Esophagus muscularis mucosa (tissue), 4 donors: Measurements from ENCODE around the gene SOST. TPM values are rescaled to one million over a fixed set of nuclear protein-coding genes. Genes with fewer than 3 reads are reported as not detected.
A peak's percentile ranks its signal among the peaks of the same experiment; 100 is the strongest.

Source experiments
- DNase-seq: peaks from one replicate; pipeline ENCODE4 v3.0.0-alpha.2; 2017; ENCODE audit errors: extremely low spot score
- H3K27ac ChIP-seq, 4 donors: fragments of 200-600 bp; sonication (generic); replicated peaks in 1 of 4; 1 replicate in 3 of 4; 2 replicates in 1 of 4; pipeline ENCODE4 v1.5.1; 2016 to 2019; ENCODE audit warnings: mild to moderate bottlenecking in 1 of 4
- H3K27me3 ChIP-seq, 4 donors: fragments of 200-600 bp; sonication (generic); one replicate each; pipeline versions ENCODE4 v1.5.1 to v1.6.0; 2016 to 2019
- H3K36me3 ChIP-seq, 4 donors: fragments of 200-600 bp; sonication (generic); one replicate each; pipeline ENCODE4 v1.5.1; 2016 to 2019
- H3K4me1 ChIP-seq, 4 donors: fragments of 200-600 bp; sonication (generic); one replicate each; pipeline ENCODE4 v1.5.1; 2016 to 2019
- H3K4me3 ChIP-seq, 4 donors: fragments of 200-600 bp; sonication (generic); 1 replicate in 2 of 4; 2 replicates in 2 of 4; pipeline ENCODE4 v1.5.1; 2016 to 2019; ENCODE audit warnings: mild to moderate bottlenecking in 4 of 4, moderate library complexity in 1 of 4
- H3K9me3 ChIP-seq, 4 donors: fragments of 200-600 bp; sonication (generic); 1 replicate in 3 of 4; 2 replicates in 1 of 4; pipeline ENCODE4 v1.5.1; 2016 to 2019
- EP300 ChIP-seq: sonication (generic); formaldehyde crosslinking; IDR thresholded peaks from one replicate; pipeline ENCODE4 v1.6.1; 2017; ENCODE audit warnings: antibody characterized with exemption
- POLR2A ChIP-seq: fragments of 450-650 bp; IDR thresholded peaks from one replicate; pipeline ENCODE4 v1.6.1; 2017; ENCODE audit warnings: antibody characterized with exemption, moderate library complexity, mild to moderate bottlenecking, low read depth
- POLR2AphosphoS5 ChIP-seq, 2 donors: sonication (generic); formaldehyde crosslinking; IDR thresholded peaks; one replicate each; pipeline ENCODE4 v1.6.1; 2017; ENCODE audit warnings: antibody characterized with exemption in 2 of 2
- WGBS: methylation state at CpG from one replicate; pipeline ENCODE4 v1.1.5; 2018; 5-methylcytosine and 5-hydroxymethylcytosine counted together
- intact Hi-C: fragments of 100-400 bp; cut with DNase I; formaldehyde crosslinking; loops from one replicate; pipeline ENCODE4 v1.15.1; 2023
- total RNA-seq, 4 donors: library from RNA; depleted of rRNA; stranded (reverse); fragments of >200 nt; gene quantifications; one replicate each; pipeline versions ENCODE4 v1.1.0 to v1.2.1, GENCODE V29; 2016
- TF ChIP-seq, protein P1 (sequence below), 3 experiments: fragments of 200-600 bp in 2 of 3; fragments of 450-650 bp in 1 of 3; sonication (generic) in 2 of 3; IDR thresholded peaks; one replicate each; pipeline ENCODE4 v1.5.1; 2017 to 2019; ENCODE audit warnings: antibody characterized with exemption in 3 of 3, mild to moderate bottlenecking in 2 of 3, moderate library complexity in 1 of 3

SOST gene
- total RNA-seq, 4 donors from 2014 or later: not detected

DNA sequence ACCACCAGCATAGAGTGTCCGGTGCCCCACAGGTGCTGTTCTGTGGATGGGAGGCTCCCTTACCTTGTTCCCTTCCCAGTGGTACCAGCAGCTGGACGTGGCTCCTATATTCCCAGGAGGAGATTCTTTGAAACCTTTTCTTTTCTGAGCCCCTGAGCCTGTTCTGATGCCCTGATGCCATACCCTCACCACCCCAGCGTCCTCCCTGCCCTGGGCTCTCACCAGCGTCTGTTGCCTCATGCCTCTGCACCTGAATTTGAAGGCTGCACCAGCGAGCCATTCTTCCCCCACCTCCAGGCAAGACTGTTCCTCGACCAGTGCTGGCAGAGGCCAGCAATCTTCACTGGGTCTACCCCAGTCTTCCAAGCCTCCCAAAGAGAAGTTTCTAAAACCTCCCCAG, 505 bp downstream of the SOST start:
- WGBS: 92% methylated on average over 6 of the region's 6 CpGs
- Histone ChIP-seq H3K36me3 (no peaks in the 10 kb centered on the region), H3K27me3 (peaks cover 0 to 52% (median 12%) of the 10 kb centered on the region in 4 donors), H3K4me3 (no peak overlapping the region), H3K4me1 (peaks cover 9 to 17% (median 17%) of the 10 kb centered on the region in 4 donors), H3K27ac (no peak overlapping the region), H3K9me3 (no peaks in the 10 kb centered on the region)
- TF ChIP-seq EP300 (no peak), POLR2A (no peak), POLR2AphosphoS5 (IDR thresholded peaks at IDR 0.05) (no peak)
- TF ChIP-seq, protein P1, sequence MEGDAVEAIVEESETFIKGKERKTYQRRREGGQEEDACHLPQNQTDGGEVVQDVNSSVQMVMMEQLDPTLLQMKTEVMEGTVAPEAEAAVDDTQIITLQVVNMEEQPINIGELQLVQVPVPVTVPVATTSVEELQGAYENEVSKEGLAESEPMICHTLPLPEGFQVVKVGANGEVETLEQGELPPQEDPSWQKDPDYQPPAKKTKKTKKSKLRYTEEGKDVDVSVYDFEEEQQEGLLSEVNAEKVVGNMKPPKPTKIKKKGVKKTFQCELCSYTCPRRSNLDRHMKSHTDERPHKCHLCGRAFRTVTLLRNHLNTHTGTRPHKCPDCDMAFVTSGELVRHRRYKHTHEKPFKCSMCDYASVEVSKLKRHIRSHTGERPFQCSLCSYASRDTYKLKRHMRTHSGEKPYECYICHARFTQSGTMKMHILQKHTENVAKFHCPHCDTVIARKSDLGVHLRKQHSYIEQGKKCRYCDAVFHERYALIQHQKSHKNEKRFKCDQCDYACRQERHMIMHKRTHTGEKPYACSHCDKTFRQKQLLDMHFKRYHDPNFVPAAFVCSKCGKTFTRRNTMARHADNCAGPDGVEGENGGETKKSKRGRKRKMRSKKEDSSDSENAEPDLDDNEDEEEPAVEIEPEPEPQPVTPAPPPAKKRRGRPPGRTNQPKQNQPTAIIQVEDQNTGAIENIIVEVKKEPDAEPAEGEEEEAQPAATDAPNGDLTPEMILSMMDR (IDR thresholded peaks at IDR 0.05): no peak
- intact Hi-C loops: no loop called here
- DNase-seq: no peak

- no peaks in the 10 kb centered on the region for H3K9me3 ChIP-seq
- intact Hi-C loops: no loop called here
- no peak for DNase-seq
Observed at GRCh38 chr17:43757171-43757660, 1.4 kb downstream of the SOST start.

DNA sequence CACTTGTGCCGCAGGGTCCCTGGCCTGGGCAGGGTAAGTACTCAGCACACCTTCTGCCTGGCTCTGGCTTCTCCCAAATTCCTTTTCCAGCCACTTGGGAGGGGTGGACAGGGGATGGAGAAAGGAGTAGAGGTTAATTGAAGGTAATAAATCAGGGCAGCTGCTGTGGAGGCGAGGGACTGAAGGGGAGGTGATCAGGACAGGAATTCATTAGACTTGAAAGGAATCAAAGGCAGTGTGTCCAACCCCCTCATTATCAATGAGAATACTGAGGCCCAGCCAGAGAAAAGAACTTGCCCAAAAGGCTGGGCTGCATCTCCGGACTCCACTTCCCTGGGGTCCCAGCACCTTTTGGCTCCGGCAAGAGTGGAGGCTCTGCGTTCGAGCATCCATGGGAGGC, 2.4 kb downstream of the SOST start:
- H3K36me3 ChIP-seq: no peaks in the 10 kb centered on the region
- peaks cover 0 to 67% (median 12%) of the 10 kb centered on the region in 4 donors for H3K27me3 ChIP-seq
- no peak overlapping the region for H3K27ac ChIP-seq
- no peak for DNase-seq
- peaks cover 9 to 17% (median 17%) of the 10 kb centered on the region in 4 donors for H3K4me1 ChIP-seq
- no peak for TF ChIP-seq POLR2AphosphoS5 (IDR thresholded peaks at IDR 0.05)
- TF ChIP-seq, protein P1 (IDR thresholded peaks at IDR 0.05): no peak
- TF ChIP-seq POLR2A: no peak
- no peak for TF ChIP-seq EP300
- H3K4me3 ChIP-seq: no peak overlapping the region
- H3K9me3 ChIP-seq: no peaks in the 10 kb centered on the region
- 93% methylated on average over 6 of the region's 6 CpGs for WGBS
- intact Hi-C loops: no loop called here

More at GRCh38 chr17:43757171-43757660, 1.4 kb downstream of the SOST start:
- no peak for TF ChIP-seq POLR2A
- no peak for TF ChIP-seq POLR2AphosphoS5 (IDR thresholded peaks at IDR 0.05)
- no peak for TF ChIP-seq EP300
- peaks cover 0 to 57% (median 12%) of the 10 kb centered on the region in 4 donors for H3K27me3 ChIP-seq
- no peak overlapping the region for H3K27ac ChIP-seq
- peaks cover 9 to 17% (median 17%) of the 10 kb centered on the region in 4 donors for H3K4me1 ChIP-seq
- no peak overlapping the region for H3K4me3 ChIP-seq
- 80% methylated on average over 3 of the region's 8 CpGs for WGBS
- H3K36me3 ChIP-seq: no peaks in the 10 kb centered on the region

GRCh38 chr17:43755389-43755875, 3.2 kb downstream of the SOST start:
- WGBS: 20% methylated on average over 1 of the region's 60 CpGs
- TF ChIP-seq, protein P1 (IDR thresholded peaks at IDR 0.05): no peak
- TF ChIP-seq POLR2A: no peak
- no peak for TF ChIP-seq POLR2AphosphoS5 (IDR thresholded peaks at IDR 0.05)
- TF ChIP-seq EP300: no peak
- H3K4me3 ChIP-seq: peak overlapping the region; percentile 6 to 36 (median 32)
- no peak overlapping the region for H3K27ac ChIP-seq
- H3K36me3 ChIP-seq: no peaks in the 10 kb centered on the region
- DNase-seq: no peak
- no peaks in the 10 kb centered on the region for H3K9me3 ChIP-seq
- peaks cover 9 to 11% (median 10%) of the 10 kb centered on the region in 4 donors for H3K4me1 ChIP-seq
- H3K27me3 ChIP-seq: peaks cover 0 to 74% (median 12%) of the 10 kb centered on the region in 4 donors
- intact Hi-C loops: no loop called here

GRCh38 chr17:43754947-43755346, 3.6 kb downstream of the SOST start:
- H3K27me3 ChIP-seq: peaks cover 0 to 79% (median 12%) of the 10 kb centered on the region in 4 donors
- no peak for DNase-seq

More at GRCh38 chr17:43754947-43755346, 3.6 kb downstream of the SOST start:
- 59% methylated on average over 11 of the region's 21 CpGs for WGBS
- Histone ChIP-seq H3K27ac (no peak overlapping the region), H3K9me3 (no peaks in the 10 kb centered on the region), H3K36me3 (no peaks in the 10 kb centered on the region), H3K4me3 (peak overlapping the region; percentile 6 to 36 (median 32)), H3K4me1 (peaks cover 9 to 11% (median 10%) of the 10 kb centered on the region in 4 donors)
- intact Hi-C loops: no loop called here
- TF ChIP-seq POLR2AphosphoS5 (IDR thresholded peaks at IDR 0.05) (no peak), EP300 (no peak), POLR2A (no peak)
- TF ChIP-seq, protein P1 (IDR thresholded peaks at IDR 0.05): no peak
